A204.1 (cell line): ENCODE measurements around the gene IL19.
"Not testable (repeated sequence)": the region's sequence is repeated elsewhere in the genome, so short reads cannot be mapped to it uniquely, and the experiment has no call there.

Experiments
- FAIRE-seq: peaks from 2 replicates; lab custom pipeline; 2012; peaks lifted over from hg19 to GRCh38; lab: Jason Lieb, UNC

IL19 gene

DNA sequence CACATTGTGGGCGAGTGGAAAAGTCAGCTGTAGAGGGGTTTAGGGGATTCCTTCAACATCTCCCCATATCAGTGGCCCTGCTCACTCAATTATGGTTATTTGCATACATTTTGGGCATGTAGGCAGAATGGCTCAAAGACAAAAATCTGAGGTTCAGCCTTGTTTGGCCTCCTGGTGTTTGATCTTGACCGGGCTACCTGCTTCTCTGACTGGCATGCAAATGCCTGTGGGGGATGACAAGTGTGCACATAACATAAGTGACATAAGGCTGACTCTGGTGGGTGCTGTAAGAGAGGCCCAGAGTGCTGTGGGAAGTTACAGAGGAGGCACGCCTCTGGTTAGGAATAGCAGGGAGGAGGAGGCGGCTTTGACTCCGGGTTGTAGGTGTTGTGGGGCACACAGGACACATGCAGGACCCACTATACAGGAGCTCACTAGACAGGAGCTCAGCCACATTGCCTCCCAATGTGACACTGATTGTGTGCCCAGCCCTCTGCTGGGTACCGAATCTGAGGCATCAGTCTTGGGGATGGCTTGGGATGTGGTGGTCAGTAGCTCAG is 29.4 kb upstream of the IL19 start:
- no peak for FAIRE-seq

DNA sequence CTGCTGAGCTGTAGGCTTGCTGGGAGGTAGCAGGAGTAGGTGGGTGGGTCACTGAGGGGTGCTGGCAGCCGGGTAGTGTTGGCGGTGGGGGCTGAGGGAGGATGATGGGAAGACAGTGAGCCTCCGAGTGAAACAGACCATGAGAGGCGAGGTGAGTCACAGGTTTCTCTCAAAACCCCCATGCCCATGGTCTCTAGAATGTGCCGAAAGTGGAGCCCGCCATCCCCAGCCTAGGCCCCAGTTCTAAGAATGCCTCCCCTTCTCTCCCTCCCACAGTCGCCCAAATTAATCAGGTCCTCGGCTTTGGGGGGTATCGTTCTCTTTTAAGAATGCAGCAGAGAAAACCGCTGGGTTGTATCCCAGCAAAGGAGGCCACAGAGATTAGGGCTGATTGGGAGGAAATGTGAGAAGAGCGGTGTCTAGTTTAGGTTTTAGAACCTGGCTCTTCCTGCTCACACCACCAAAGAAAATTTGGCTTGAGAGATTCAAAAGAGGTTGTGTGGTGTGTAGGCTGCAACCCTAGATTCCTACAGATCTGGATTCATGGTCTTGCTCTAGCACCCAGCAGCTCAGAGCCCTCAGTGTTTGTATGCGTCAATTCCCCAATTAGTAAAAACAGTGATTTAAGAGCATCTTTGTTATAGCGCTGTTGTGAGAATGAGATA is 27.7 kb upstream of the IL19 start:
- FAIRE-seq = no peak

DNA sequence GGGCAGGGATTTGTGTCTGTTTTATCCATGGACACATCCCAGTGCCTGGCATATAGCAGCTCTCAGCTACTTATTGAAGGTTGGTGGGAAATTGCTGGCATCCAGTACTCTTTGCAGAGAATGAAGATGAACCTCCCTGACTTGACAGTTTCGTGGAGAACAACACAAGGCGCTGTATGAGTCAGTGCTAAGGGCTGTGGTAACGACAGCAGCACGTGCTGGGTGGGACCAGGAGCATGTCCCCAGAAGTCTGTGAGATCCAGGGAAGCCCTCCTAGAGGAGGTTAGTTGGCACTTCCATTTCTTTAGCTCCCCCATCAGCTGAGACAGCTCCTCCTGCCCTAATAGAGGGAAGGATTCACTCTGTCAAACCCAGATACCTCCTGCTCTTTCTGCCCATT is 25.9 kb upstream of the IL19 start:
- no peak for FAIRE-seq

DNA sequence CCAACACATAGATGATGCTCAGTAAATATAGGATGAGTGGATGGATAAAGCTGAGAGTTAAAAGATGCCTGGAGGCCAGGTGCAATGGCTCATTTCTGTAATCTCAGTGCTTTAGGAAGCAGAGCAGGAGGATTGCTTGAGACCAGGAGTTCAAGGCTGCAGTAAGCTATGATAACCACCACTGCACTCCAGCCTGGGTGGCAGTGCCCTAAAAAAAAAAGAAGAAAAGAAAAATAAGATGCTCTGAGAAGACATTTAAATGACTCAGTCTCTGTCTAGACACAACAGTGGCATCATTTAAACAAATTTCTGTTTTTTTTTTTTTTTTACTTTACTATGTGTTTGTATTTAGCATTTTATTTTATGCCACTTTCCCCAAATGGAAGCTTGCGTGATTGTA is 25.3 kb upstream of the IL19 start:
- no peak for FAIRE-seq

DNA sequence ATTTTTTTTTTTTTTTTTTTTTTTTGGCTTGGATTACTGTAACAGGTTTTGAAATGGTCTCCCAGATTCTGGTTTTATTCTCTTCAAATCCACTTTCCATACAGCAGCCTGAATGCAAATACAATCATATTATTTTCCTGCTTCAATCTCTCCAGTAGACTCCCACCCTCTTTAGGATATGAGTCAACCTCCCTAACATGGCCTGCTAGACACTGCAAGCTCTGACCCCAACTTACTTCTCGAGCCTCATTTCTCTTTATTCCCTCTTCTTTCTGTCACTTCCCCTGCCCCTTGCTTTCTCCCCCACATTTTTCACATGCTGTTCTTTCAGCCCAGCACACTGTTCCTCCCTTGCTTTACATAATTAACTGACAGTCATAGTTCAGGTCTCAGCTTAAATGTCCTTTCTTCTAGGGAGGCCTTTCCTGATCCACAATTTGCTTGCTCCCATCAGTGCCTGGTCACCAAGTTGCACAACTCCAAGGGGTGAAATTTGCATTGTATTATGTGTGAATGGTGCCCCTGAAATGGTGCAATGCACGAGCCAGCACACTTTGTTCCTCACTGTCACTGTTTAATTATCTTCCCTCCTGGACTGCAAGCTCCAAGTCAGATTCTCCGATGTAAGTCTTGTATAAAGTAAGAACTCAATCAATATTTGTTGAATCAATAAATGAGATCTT is 22.1 kb upstream of the IL19 start:
- no peak for FAIRE-seq

DNA sequence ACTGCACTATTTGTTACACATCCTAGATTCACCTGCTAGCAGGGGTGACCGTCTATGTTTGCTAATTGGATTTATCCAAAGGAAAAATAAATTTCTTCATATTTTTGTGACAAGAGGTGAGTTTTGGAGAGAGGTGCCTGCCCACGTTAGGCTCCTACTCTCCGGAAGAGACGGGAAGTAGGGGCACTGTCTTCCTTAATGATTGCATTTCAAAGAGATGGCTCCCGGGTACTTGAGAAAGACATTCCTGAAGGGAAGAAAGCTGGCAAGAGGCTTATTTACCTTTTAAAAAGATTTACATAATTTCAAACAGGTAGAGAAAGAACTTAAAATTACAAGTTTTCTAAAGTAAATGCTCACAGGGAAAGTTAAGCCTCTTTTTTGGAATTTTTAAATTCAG is 18.7 kb upstream of the IL19 start:
- FAIRE-seq = no peak

DNA sequence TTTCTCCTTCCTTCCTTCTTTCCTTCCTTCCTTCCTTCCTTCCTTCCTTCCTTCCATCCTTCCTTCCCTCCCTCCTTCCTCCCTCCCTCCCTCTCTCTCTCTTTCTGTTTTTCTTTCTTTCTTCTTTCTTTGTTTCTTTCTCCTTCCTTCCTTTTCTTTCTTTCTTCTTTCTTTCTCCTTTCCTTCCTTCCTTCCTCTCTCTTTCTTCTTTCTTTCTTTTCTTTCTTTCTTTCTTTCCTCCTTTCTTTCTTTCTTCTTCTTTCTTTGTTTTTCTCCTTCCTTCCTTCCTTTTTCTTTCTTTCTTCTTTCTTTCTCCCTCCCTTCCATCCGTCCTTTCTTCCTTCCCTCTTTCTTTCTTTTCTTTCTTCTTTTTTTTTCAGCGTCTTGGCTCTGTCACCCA is 18.1 kb upstream of the IL19 start:
- FAIRE-seq = no peak

DNA sequence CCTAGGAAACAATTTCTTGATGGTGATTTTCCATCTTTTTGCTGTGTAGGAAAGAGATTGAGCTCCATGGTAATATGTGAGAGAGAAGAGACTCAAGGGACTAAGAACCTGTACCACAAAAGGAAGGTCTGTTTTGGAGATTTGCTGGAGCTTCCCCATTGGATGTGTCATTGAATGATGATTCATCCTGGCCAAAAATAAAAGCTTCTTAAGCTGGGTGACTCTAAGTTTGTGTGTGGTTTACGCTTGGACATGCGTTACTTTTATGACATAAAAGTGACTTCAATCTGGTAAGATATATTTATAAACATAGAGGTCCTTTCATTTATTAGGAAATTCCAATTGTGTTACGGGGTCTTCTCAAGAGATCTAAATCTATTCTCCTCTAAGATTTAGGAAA is 17.4 kb upstream of the IL19 start:
- no peak for FAIRE-seq

DNA sequence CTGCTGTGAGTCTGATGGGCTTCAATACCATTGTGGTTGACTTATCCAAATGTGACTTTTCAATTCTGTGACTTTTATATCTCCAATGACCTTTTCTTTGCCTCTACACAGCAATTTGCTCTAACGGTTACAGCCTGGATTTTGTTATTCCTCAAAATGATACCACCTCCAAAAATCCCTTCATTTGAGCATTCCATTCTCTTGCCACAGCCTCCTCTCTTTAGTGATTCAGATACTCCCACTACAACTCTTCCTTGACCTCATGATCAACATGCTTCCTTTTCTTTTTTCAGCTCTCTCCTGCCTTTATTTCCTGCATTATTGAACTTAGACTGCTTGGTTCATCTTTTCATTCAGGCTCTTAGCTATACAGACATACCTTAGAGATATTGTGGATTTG is 16.6 kb upstream of the IL19 start:
- FAIRE-seq = no peak

DNA sequence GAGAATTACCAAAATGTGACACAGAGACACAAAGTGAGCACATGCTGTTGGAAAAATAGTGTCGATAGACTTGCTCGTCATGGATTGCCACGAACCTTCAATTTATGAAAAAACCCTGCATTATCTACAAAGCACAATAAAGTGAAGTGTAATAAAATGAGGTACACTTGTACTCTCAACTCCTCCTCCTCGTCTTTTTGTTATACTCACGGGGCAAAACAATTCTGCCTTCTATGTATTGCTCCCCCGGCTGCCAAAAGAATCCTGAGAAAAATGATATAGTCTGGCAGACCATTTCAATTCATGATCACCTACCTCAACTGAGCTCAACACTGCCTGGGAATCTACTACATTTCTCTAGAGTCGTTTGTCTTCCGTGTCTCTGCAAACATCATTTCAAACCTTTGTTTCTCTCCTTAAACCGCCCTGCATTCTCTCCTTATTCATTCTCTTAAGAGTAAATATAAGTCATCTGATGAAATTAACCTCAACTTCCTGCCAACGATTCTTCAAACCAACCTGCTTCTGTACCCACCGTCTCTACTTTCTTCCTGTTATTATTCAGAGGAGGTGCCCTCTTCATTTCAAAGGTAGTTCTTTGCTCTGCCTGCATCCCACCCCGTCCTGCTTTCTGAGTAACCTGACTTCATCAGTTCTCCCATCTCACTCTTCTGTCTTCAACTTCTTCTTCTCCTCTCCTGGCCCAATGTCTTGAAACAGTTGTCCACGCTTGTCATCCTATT is 12.9 kb upstream of the IL19 start:
- FAIRE-seq = no peak

DNA sequence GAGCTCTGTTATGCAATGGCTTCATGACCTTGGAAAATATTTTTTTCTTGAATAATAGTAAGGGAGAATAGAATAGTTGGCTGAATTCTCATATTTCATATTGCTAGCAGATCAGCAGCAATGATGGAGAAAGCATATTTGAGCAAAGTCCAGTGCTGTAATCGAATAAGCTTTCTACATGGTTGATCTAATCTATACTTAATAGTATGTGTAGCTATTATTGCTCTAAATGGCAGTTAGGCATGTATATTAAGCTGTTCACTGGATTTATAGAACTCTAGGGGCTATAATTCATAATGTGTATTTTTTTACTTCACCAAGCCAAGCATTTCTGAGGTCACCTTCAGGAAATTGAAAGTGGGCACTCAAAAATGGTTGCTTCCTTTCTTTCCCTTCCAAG is 10.0 kb upstream of the IL19 start:
- FAIRE-seq = no peak

DNA sequence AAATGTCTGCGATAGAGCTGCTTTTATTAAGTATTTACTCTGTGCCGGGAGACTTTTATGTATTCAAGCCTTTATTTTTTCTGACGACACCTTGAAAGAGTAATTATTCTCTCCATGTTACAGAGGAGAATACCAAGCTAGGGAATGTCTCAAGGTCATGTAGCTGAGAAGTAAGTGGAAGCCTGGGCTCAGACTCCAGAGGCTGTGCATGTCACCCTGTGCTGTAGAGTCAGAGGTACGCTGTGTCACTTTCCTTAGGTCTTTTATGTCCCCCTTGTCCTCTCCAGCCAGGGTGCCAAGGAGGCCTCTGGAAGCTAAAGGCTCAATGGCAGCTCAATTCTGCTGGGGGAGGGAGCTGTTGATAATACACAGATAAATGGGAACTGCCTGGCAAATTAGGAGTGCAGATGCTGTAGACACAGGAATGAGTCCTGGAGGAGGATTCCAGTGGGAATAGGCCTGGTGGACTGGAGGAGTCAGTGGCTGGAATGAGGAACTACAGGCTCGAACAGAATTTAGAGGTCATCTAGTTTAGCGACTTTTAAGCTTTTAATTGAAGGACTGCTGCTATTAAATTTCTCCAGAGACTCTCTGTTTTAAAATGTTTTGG is 9.3 kb upstream of the IL19 start:
- no peak for FAIRE-seq

DNA sequence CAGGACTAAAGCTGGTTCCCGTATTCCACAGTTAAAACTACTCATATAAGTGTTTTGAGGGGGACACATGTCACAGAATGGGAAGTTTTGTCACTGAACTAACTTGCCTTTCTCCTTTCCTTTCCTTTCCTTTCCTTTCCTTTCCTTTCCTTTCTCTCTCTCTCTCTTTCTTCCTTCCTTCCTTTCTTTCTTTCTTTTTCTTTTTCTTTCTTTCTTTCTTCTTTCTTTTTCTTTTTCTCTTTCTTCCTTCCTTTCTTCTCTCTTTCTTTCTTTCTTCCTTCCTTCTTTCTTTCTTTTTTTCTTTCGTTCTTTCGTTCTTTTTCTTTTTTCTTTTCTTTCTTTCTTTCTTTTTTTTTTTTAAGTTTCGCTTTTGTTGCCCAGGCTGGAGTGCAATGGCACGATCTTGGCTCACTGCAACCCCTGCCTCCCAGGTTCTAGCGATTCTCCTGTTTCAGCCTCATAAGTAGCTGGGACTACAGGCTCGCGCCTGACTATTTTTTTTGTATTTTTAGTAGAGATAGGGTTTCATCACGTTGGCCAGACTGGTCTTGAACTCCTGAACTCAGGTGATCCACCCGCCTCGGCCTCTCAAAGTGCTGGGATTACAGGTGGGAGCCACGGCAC is 7.7 kb upstream of the IL19 start:
- FAIRE-seq = not testable (repeated sequence)

DNA sequence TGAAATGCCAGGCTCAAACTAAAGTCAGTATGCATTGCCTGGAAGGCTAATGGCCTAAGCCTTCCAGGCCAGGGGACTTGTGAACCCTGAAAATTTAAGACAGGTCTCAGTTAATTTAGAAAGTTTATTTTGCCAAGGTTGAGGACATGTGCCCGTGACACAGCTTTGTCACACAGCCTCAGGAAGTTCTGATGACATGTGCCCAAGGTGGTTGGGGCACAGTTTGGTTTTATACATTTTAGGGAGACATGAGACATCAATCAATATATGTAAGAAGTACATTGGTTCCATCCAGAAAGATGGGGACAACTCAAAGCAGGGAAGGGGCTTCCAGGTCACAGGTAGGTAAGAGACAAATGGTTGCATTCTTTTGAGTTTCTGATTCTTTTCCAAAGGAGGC is 4.8 kb upstream of the IL19 start:
- not testable (repeated sequence) for FAIRE-seq

DNA sequence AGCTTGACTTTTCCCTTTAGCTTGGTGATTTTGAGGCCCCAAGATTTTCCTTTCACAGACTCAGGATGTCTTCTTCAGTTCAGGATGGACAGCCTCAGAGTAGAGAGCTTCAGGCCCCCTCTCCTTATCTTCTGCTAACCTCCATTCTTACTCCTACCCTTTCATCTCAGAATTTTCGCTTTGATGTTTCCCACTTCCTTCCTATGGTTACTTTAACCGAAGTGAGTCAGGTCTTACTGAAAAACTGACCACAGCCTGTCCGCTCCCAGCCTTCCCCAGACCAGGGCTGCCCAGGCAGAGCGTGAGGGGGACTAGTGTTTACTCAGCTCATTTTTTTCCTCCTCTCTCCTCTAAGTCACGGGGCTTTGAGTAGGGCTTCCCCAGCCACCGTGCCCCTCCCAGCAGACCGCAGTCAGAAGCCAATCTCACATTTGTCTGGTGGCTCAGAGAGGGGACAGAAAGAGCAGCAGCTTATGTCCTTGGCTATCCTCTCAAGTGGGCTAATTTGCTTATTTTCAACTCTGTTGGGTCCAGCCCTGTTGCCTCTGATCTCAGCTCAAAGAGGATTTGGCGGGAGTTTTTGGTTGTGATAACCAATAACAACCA is 4.2 kb upstream of the IL19 start:
- no peak for FAIRE-seq

DNA sequence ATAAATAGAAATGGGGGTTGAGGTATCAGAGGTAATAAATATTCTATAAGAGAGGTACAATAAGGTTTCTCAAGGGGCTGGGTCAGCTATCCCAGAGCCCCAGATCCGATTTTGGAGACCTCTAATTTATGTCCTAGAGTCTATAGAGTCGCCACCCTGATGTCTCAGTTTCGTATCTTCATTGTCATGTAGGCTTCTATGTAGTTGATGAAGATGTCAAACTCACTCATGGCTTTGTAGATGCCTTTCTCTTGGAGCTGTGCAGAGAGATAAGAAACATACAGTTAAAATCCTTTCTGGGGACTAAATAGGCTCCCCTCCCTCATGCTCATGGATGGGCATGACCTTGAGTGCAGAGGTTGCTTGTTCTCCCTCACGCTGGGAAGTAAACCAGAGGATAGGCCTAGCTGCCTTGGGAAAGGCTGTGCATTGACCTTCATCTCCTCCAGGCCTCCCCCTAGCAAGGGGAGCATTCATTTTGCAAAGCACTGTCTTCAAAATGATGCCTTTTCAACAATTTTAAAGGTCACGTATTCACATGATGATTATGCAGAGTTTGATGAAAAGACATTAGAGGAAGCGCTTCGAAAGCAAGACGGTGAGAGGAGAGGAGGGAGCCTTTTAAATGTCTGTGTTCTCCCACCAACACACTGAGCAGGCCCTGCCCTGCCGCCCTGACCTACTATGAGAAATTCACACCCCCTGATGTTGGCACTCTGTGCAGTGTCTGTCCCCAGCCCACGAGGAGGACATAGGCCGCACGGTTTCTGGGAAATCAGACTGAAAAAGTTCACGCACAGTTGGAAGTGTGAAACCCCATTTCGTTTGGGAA is 1.9 kb upstream of the IL19 start:
- no peak for FAIRE-seq

DNA sequence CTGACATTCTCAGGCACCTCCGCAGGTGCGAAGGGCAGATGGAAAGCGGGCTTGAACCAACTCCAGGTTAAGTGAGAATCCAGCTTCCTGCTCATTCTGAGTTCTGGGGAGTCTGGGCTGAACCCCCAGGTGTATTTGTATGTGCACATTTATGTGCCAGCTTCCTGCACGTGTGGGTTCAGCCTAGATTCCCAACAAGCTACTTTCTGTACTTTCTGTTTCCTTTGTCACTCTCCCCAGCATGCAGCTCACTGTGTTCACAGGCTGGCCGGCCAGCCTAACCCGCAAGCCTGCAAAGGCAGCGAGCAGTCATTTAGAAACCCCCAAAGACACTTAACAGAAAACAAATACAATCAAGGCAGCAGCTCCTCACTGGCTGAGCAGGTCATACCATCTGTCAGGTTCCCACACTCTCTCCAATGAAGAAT is 1.3 kb upstream of the IL19 start:
- no peak for FAIRE-seq

DNA sequence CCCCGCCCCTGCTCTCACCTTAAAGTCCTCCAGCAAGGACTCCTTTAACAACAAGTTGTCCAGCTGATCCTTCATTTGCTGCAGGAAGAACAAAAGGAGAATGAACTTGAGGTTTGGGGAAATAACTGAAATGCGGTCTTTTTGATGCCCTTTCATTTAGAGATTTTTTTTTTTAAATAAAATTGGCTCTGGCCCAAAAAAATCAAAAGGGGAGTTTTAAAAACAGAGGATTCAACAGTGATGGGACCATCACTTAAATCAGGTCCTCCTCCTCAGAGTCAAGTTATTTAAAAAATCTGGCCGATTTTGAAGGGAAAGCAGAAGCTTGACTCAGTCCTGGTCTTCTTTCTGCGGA is 742 bp downstream of the IL19 start:
- no peak for FAIRE-seq

DNA sequence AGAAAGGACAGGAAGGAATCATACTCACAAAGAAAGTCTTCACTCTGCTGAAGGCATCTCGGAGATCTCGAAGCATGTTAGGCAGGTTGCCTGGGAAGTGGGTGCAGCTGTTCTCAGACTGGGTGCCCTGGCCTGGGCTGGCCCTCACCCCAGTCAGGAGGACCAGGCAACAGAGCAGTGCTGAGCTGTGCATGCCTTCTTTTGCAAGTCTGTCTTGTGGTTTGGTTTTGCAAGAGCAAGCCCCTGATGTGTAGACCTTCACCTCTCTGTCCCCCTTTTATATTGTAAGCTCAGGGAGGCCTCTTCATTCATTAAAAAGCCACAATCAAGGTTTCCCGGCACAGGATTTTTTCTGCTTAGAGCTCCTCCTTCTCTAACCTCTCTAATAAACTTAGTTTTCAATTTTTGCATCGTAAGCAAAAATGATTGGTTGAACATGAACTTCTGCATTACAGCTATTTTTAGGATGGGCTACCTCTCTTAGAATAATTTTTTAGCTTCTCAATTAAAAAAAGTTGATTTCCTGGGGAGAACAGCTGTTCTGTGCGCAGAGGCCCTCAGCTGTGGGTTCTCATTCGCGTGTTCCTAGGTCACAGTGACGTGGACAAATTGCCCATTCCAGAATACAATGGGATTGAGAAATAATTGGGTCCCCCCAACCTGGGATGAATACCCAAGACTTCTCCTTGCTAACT is 1.8 kb downstream of the IL19 start, which contains the start of gene IL10:
Gene IL10, minus strand, starts transcription at position 252 of the 695 bp plus-strand sequence. Its CDS starts 59 bp downstream, at position 193.
- FAIRE-seq = no peak

DNA sequence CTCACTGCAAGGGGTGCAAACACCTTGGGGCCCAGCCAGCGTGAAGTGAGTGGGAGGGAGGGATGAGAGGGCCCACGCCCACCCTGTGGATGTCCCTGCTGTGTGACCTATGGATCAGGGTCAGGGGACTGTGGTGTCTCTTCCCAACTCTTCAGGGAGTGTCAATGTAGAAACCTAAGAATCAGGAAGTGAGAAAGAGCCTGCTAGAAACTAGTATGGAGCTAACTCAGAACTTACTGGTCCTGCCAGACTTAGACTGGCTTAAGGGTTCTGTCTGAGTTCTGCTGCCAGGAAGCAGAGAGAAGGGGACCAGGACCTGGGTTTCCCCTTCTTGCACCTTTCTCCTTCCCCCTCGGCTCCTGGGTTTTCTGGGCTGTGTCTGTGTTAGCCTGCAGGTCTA is 3.5 kb downstream of the IL19 start:
- no peak for FAIRE-seq
